Measurements from ENCODE around the gene ALDH1L1.

DNA sequence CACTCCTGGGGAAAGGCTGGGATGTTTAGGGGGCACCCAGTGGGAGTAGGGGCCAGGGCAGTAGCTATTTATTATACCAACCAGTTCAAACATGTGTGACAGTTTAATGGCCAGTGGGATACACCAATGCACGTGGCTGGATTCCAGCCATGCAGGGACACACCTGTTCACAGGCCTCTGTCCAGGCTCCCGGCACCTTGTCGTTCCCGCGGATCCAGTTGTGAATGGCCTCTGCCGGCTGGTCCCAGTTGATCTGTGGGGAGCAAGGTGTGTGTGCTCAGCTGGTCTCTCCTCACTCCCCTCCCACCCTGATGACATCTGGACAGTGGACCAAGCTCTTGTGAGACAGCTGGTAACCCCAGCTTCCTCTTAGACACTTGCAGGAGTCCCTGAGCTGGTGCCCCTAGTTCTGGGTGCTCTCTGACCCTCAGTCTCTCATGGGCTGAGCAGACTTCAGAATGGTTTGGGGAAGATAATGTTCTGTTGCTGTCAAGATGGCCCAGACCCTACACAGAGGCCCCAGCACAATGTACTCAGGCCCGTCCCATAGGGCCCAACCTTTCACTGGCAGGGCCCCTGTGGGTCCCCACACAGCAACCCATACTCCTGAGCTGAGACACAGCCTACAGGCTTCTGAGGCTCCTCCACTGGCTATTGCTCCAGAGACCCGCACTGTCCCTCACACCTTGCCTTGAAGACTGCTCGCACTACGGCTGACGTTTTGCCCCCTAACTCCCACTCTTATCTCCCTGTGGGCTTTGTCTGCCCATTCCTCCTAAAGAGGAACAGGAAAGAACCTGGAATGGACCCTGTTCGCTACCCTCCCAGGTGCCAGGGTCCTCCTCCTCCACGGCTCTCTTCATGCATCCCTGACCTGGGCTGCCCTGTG, 25.8 kb downstream of the ALDH1L1 start:
- TF ChIP-seq CTCF (IDR thresholded peaks at IDR 0.05) (no peak), CREB1 (CRISPR knock-in tag; IDR thresholded peaks at IDR 0.05) (no peak), ATF6 (CRISPR knock-in tag; IDR thresholded peaks at IDR 0.05) (no peak), CBFB (CRISPR knock-in tag; IDR thresholded peaks at IDR 0.05; ENCODE audit: low read depth) (no peak), ATF3 (CRISPR knock-in tag; conservative IDR thresholded peaks at IDR 0.05) (no peak), NFYB (CRISPR knock-in tag; conservative IDR thresholded peaks at IDR 0.05; ENCODE audit: low read depth) (no peak)
- TF ChIP-seq, protein P1, sequence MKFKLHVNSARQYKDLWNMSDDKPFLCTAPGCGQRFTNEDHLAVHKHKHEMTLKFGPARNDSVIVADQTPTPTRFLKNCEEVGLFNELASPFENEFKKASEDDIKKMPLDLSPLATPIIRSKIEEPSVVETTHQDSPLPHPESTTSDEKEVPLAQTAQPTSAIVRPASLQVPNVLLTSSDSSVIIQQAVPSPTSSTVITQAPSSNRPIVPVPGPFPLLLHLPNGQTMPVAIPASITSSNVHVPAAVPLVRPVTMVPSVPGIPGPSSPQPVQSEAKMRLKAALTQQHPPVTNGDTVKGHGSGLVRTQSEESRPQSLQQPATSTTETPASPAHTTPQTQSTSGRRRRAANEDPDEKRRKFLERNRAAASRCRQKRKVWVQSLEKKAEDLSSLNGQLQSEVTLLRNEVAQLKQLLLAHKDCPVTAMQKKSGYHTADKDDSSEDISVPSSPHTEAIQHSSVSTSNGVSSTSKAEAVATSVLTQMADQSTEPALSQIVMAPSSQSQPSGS (CRISPR knock-in tag; IDR thresholded peaks at IDR 0.05; ENCODE audit: borderline replicate concordance, low read depth) = no peak
- TF ChIP-seq, protein P2, sequence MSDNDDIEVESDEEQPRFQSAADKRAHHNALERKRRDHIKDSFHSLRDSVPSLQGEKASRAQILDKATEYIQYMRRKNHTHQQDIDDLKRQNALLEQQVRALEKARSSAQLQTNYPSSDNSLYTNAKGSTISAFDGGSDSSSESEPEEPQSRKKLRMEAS (CRISPR knock-in tag; IDR thresholded peaks at IDR 0.05) = no peak
- TF ChIP-seq, protein P3, sequence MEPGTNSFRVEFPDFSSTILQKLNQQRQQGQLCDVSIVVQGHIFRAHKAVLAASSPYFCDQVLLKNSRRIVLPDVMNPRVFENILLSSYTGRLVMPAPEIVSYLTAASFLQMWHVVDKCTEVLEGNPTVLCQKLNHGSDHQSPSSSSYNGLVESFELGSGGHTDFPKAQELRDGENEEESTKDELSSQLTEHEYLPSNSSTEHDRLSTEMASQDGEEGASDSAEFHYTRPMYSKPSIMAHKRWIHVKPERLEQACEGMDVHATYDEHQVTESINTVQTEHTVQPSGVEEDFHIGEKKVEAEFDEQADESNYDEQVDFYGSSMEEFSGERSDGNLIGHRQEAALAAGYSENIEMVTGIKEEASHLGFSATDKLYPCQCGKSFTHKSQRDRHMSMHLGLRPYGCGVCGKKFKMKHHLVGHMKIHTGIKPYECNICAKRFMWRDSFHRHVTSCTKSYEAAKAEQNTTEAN (CRISPR knock-in tag; IDR thresholded peaks at IDR 0.05) = no peak
- TF ChIP-seq, protein P4, sequence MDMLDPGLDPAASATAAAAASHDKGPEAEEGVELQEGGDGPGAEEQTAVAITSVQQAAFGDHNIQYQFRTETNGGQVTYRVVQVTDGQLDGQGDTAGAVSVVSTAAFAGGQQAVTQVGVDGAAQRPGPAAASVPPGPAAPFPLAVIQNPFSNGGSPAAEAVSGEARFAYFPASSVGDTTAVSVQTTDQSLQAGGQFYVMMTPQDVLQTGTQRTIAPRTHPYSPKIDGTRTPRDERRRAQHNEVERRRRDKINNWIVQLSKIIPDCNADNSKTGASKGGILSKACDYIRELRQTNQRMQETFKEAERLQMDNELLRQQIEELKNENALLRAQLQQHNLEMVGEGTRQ (CRISPR knock-in tag; IDR thresholded peaks at IDR 0.05) = no peak
